ENCODE data around the gene LRTM2.

Gene LRTM2

DNA sequence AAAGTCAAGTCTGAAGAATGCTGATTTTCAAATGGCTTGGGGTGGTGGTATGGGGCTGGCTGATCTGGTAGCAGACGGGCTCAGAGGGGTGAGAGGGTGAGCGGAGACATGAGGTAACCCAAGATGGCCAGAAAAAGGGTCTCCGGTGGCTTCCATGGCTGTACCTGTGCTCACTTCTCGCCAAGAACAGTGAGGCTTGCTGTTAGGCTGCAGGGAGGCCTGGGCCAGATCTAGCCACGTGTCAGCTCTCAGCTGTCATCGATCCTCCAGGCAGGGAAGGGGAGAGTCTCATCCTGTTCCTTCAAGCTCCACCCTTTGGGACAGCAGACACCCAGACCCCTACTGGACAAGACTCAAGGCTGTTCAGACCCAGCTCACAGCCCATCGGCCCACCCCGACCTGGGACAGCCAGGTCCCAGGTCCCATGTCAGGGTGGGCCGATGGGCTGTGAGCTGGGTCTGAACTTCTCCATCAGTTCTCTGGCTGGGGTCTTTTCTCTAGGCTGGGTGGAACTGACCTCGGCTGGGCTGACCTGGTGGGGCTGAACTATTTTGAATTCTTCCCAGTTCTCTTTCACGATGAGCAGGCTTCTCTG lies 9.0 kb downstream of the LRTM2 start:
- no peak for DNase-seq (ENCODE audit: low spot score)

- DNase-seq (ENCODE audit: low spot score) = no peak
Observed at GRCh38 chr12:1830401-1830845, 10.1 kb downstream of the LRTM2 start.

DNA sequence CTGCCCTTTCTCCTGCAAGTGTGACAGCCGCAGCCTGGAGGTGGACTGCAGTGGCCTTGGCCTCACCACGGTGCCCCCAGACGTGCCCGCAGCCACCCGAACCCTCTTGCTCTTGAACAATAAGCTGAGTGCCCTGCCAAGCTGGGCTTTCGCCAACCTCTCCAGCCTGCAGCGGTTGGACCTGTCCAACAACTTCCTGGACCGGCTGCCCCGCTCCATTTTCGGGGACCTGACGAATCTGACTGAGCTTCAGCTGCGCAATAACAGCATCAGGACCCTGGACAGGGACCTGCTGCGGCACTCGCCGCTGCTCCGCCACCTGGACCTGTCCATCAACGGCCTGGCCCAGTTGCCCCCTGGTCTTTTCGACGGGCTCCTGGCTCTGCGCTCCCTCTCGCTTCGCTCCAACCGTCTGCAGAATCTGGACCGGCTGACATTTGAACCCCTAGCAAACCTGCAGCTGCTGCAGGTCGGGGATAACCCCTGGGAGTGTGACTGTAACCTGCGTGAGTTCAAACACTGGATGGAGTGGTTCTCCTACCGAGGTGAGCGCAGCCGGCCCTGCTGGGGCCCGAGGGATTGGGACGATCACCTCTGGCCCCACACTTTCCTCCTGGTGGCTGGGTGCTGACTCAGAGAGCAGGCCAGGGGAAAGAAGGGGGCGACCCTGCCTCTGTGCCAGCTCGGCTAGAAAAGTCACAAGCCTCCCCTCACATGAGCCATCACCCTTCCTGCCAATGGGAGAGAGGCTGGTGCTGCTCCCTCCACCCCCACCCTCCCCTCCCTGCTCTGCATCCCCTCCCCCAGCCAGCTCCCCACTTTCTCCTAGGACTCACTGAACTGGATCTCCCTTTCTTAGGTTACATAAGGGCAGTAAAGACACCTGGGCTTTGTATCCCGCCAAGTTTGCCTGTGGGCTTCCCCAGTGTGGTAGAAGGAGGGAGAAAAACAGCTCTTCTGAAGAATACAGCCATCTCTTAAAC lies 10.9 kb downstream of the LRTM2 start:
- DNase-seq (ENCODE audit: low spot score) = peak; percentile 69

DNA sequence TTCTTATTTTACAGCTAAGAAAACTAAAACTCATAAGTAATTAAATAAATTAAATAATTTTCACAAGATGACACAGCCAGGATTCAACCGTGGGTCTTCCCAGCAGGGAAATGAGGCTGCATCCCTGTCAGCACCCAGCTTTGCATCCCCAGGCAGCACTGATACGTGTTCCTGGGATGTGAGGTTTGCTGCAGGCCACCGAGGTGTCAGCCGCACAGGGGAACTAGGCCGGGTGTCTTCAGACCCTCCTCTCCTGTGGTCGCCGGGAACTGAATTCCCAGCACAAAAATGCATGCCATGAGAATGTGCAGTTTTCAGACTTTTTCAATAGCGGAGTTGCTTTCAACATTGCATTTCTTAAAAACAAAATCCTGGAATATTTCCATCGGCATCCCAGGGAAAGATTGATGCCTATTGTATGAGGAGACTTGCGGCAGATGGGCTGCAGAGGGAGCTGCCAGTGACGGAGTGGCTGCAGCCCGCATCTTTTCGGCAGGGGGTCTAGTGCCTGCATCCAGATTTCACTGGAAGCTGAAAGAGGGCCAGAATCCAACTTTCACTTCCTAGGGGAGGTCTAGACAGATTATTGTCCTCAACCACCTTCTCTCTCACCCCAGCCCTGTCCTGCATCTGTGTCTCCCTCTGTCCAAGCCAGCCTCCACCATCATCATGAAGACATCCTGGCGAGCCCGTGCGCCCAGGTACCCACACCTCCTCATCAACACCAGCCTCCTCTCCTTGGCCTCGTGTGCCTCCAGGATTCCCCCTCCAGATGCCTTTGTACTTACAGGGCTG lies 12.6 kb downstream of the LRTM2 start:
- no peak for DNase-seq (ENCODE audit: low spot score)

DNA sequence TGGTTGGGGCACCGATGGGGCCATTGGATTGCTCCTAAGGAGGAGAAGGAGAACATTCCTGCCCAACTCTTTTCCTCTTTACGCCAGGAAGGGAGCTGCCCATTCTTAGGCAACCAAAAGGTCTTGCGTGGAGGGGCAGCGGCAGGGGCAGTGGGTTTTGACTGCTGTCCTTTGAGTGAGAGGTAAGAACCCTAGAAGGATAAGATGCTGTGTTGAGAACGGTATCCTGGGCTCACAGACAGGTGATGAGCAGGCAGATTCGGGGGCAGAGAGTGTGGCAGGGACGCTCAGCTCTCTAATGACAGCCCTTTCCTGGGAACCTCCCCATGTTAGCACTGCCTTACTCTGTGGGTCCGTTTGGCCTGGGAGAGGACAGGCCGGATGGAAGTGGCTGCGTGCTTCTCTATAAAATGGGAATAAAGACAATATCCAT lies 13.2 kb downstream of the LRTM2 start:
- DNase-seq (ENCODE audit: low spot score) = no peak

GRCh38 chr12:1834186-1834925 lies 14.0 kb downstream of the LRTM2 start:
- DNase-seq (ENCODE audit: low spot score) = no peak

DNA sequence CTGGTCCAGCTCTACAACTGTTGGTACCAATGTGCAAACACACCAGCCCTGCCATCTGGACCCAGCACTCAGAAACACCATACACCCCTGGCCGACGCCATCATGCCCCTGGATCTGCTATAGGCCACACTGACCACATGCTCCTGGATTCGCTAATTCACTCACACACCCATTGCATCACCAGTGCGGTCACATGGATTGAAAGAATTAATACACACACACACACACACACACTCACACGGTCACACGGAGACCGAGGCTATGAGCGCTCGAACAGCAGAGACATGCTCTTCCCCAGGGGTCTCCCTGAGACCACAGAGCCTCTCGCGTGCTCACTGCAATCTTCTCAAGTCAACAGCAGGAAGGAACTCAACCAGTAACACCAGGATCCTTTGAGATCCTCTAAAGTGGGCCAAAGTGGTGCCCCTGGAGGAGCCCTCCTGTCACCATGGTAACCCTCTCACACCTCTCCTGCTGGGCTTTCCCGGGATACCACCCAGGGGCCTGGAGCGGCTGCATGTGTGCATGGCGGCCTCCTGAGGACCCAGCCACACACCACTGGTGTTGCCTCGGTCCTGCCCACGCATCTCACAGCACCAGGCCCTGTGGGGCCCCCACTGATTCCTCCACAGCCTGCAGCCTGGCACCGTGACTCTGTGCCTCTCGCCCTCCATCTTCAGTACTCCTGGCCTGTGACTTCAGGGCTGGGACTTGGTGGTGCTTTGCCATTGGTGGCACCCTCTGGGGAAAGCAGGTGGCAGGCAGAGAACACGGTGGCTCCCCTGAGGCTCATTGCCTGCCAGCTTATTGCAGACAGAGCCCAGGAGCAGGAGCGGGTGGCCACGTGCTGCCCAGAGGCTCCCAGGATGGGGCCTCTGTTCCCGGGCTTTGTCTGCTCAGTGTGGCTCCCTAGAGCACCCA lies 15.1 kb downstream of the LRTM2 start:
- no peak for DNase-seq (ENCODE audit: low spot score)

DNA sequence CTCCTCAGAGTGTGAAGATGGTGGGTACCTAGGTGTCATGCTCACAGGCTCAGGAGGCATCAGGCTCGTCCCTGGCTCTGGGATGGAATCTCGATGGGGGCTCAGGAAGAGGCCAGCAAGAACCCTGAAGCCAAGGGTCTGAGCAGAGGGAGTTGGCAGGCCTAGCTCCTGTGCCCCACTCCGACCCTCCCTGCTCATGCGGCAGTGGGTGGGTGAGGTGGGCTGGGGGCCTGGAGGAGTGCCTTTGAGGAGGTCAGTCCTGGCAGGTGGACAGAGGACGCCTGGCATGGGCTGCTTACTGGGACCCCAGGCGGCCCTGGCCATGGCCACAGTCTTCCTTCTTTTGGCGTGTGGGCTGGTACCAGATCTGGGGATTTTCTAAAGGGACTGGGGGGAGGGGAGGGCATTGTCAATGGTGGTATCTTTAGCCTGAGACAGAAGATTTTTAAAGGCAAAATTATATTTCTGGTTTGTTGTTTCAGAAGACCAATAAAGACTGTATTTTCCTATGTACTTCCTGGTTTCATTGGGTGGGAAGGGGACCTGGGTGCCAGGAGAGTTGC lies 16.0 kb downstream of the LRTM2 start:
- no peak for DNase-seq (ENCODE audit: low spot score)

- DNase-seq (ENCODE audit: low spot score) = peak; percentile 68
Observed at GRCh38 chr12:1836854-1837421, 16.6 kb downstream of the LRTM2 start.

GRCh38 chr12:1837541-1838204 lies 17.3 kb downstream of the LRTM2 start:
- no peak for DNase-seq (ENCODE audit: low spot score)

DNA sequence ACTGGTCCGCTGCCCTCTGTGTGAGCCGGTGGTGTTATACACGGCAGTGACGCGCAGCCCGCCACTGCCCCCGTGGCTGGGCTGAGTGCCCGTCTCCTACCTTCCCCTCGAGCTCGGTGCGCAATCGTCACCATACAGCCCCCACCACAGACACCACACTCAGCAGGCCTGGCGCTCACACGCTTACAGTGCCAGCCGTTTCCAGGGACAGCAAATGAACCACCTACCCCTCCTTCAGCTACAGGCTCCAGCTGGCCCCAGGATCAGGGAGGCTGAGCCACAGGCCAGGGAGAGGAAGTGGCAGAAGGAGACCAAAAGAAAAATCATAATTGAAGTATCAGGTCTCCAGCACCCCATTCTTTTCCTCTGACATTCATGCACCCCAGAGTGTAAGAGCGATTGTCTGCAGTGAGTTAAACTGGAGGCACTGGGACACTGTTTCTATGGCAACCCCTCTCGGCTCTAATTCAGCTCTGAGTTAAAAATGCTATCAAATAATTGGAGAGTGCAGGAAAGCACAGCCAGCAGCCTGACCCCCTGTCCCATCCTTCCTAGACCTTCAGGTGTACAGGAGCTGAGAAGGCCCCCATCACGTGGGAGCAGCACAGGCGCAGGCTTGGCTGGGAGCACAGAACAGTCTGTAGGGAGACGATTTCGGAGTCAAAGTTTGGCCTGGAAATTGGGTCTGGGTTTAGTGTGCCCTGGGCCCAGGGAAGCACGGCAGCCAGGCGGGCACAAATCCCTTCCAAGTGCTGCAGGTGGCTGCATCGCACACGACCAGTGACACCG lies 18.0 kb downstream of the LRTM2 start:
- DNase-seq (ENCODE audit: low spot score) = no peak

GRCh38 chr12:1838994-1839365 lies 18.6 kb downstream of the LRTM2 start:
- no peak for DNase-seq (ENCODE audit: low spot score)

- no peak for DNase-seq (ENCODE audit: low spot score)
Observed at GRCh38 chr12:1839464-1839863, 19.1 kb downstream of the LRTM2 start.

DNA sequence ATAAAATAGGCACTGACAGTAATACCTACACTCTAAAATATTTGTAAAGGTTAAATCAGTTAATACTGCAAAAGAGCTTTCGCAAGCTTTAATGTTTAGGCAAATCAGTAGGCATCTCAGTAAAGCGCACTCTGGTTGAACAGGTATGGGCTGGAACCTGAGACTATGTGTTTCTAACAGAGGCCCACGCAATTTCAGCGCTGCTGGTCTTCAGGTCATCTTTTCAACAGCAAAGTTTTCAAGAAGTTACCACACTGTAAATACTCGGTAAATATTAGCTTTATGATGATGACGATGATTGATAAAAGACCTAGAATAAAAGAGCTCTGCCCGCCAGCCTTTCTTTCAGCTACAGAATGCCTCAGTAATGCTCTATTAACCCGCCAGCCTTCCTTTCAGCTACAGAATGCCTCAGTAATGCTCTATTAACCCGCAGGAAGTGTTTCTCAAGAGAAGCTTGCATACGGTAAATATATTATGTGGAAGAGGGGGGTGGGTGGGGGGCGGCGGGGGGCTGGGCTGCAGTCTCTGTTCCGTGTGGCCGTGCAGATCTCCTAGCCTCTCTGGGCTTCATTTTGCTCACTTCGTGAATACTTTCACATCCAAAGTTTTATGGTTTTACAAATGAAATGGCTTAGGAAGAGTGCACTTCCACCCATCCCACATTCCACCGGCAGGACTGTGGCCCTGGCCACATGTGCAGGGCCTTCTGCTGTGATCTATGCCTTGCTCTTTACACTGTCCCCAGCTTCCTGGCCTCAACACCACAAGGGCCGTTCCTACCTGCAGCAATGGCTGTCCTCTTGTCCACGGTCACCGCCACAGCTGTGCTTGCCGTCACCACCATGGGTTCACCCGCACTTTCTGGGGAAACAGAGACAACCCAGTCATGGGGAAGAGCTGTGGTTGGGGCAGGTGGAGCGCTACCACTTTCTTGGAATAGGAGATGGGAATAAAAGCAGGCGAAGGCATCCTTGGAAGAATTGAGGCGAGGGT lies 19.9 kb downstream of the LRTM2 start:
- DNase-seq (ENCODE audit: low spot score) = no peak

DNA sequence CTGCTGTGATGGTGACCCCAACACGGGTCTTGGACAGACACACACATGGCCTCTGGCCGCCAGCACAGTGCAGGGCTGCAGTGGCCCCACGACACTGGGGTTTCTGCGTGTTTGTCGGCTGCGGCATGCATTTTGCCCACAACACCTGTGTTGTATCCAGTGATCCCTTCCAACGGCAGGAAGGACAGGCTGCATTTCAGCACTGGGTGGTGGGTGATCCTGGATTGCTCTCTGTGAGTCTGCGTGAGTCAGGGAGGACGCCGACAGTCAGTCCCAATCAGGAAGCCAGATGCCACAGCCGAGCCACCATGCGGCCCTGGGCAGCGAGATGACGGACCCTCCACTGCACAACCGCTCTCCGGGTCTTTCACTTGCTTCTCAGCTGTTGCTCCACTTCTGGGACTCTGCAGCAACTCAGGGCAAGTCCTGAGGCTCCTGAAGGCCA lies 20.6 kb downstream of the LRTM2 start:
- no peak for DNase-seq (ENCODE audit: low spot score)

DNA sequence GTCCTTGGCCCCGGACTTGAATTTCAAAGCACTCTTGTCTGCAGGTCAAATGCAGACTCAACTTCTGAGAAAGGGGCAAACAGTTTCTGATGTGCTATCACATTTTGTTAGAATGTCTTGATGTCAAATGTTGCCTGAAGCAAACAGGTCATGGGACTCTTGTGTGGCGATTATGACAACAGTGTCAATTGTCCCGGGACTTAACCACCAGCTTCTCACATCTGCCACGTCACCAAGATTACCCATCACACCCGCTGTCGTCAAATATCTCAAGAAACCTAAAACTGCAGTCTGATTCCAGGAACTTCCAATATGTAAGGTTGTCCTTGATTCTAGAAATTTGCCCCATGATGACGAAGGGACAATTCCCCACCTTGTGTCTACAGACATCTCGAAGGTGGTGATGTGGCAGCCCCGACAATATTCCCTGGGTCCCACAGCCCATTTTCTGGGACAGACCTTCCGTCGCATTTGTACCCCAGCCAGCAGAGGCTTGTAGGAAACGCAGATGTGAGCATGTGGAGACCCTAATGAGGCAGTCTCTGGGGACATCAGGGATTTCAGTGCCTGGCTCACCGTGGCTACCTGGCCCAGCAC lies 21.3 kb downstream of the LRTM2 start:
- DNase-seq (ENCODE audit: low spot score) = no peak
